WERI-Rb-1 (cell line): ENCODE measurements around the gene CCDC9B.

Source experiments
- DNase-seq: peaks from one replicate; pipeline ENCODE4 v3.0.0-alpha.2; 2020
- H3K27ac ChIP-seq: fragments of 250-450 bp; sonication (Bioruptor Pico); 2 replicates; pipeline ENCODE4 v1.5.1; 2020; ENCODE audit warnings: mild to moderate bottlenecking, moderate library complexity
- H3K27me3 ChIP-seq: fragments of 250-450 bp; sonication (Bioruptor Pico); 2 replicates; pipeline ENCODE4 v1.5.1; 2021; ENCODE audit warnings: mild to moderate bottlenecking, low read depth, moderate library complexity; ENCODE audit not compliant: insufficient read depth, severe bottlenecking
- H3K36me3 ChIP-seq: fragments of 250-450 bp; sonication (Bioruptor Pico); 2 replicates; pipeline ENCODE4 v1.5.1; 2020; ENCODE audit warnings: mild to moderate bottlenecking, moderate library complexity
- H3K4me3 ChIP-seq: 2 replicates; pipeline ENCODE4 v1.5.1; 2011; ENCODE audit warnings: low read depth, mild to moderate bottlenecking, control low read depth, low read length
- H3K9me3 ChIP-seq: fragments of 250-450 bp; sonication (Bioruptor Pico); 2 replicates; pipeline ENCODE4 v1.5.1; 2021; ENCODE audit warnings: mild to moderate bottlenecking, moderate library complexity; ENCODE audit not compliant: severe bottlenecking
- CTCF ChIP-seq: IDR thresholded peaks from 2 replicates; pipeline ENCODE4 v1.5.1; 2011; ENCODE audit warnings: low read depth, mild to moderate bottlenecking, control low read depth, inconsistent platforms, low read length

CCDC9B gene

GRCh38 chr15:40310001-40310959 lies 30.5 kb downstream of the CCDC9B start:
- no peaks in the 10 kb centered on the region for H3K27me3 ChIP-seq
- no peaks in the 10 kb centered on the region for H3K36me3 ChIP-seq
- peak; percentile 95 for TF ChIP-seq CTCF
- no peak overlapping the region; the same call in 1 of the 2 replicates for H3K27ac ChIP-seq
- no peak overlapping the region for H3K4me3 ChIP-seq
- DNase-seq: peak; percentile 80
- no peaks in the 10 kb centered on the region for H3K9me3 ChIP-seq

DNA sequence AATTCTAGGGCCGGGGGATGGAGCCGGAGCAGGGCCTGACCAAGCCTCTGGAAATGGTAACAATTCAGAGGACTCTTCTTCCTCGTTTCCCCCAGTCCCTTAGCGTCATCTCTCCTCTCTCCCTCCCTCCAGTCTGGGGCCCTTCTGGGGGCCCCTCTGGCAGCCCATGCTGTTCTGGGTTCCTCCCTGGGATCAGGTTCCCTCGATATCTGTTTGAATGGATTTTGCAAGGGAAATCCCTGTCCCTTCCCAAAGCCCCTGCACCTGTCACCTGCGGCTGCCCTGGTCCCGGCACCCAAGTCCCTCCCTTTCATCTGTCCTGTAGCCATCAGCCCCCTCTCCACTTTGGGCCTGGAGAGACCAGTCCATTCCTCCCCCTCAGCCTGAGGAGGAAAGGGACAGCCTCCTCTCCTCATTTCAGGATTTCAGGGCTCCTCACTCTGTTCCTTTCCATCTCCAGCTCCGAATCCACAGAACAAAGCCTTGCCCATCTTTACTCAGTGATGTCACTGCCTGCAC lies 31.3 kb downstream of the CCDC9B start:
- peak overlapping the region; percentile 90 for H3K27ac ChIP-seq
- no peak for TF ChIP-seq CTCF
- DNase-seq: no peak

DNA sequence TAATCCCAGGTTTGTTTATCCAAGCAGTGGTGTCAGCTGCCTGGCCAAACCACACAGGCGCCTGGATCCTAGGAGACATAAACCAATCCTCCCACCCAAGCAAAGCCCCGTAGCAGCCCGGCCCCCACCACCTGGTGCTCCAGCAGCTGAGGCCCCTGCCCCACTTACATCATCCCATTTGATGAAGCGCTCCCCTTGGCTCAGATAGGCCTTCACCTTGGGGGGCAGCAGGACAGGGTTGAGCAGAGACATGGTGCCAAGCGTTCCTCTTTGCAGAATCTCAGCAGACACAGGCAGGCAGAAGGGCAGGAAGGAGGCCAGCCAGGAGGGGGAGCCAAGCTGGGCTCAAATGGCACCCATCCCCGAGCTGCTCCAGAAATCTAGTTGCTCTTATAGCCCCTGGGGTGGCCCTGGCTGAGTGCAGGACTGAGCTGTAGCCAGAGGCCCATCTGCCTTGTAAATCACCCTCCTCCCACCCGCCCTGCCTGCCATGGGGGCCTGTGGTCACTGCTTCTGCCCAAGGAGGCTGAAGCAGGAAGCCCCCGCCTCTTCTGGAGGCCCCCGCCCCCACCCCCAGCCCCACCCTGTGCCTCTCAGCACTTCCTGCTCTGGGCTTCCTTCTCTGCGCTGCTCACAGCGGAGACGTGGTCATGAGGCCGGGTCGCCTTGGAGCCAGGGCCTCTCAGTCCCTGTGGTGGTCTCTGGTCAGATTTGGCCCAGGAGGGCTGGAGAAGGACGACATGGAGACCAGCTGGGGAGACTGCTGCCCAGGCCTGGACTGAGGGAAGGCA lies 33.1 kb downstream of the CCDC9B start, which contains the start of gene PLCB2:
Gene PLCB2 (minus strand): TSS at position 515 of the 791 bp plus-strand sequence. CDS start 263 bp downstream, at position 252.
- peak; percentile 95 for DNase-seq
- no peaks in the 10 kb centered on the region for H3K36me3 ChIP-seq
- H3K4me3 ChIP-seq: peak within 1 kb of the TSS; percentile 38
- TF ChIP-seq CTCF: peak; percentile 67
- H3K27me3 ChIP-seq: no peaks in the 10 kb centered on the region
- peak within 1 kb of the TSS; percentile 90 for H3K27ac ChIP-seq
- H3K9me3 ChIP-seq: no peaks in the 10 kb centered on the region

More for the DNA sequence above, 31.3 kb downstream of the CCDC9B start:
- Histone ChIP-seq H3K4me3 (no peak overlapping the region), H3K27me3 (no peaks in the 10 kb centered on the region), H3K9me3 (no peaks in the 10 kb centered on the region), H3K36me3 (no peaks in the 10 kb centered on the region)

GRCh38 chr15:40306908-40307307 lies 33.8 kb downstream of the CCDC9B start:
- DNase-seq: no peak
- H3K36me3 ChIP-seq: no peaks in the 10 kb centered on the region
- no peak for TF ChIP-seq CTCF
- H3K27me3 ChIP-seq: no peaks in the 10 kb centered on the region
- H3K4me3 ChIP-seq: peak overlapping the region; percentile 38
- H3K27ac ChIP-seq: peak overlapping the region; percentile 90
- H3K9me3 ChIP-seq: no peaks in the 10 kb centered on the region

- DNase-seq: no peak
- H3K27ac ChIP-seq: peak overlapping the region; percentile 90
- H3K36me3 ChIP-seq: no peaks in the 10 kb centered on the region
- H3K27me3 ChIP-seq: no peaks in the 10 kb centered on the region
- H3K9me3 ChIP-seq: no peaks in the 10 kb centered on the region
- H3K4me3 ChIP-seq: peak overlapping the region; percentile 38
- no peak for TF ChIP-seq CTCF
Observed at GRCh38 chr15:40306371-40306770, 34.4 kb downstream of the CCDC9B start.
